ENCODE results near the gene S100A9.

DNA sequence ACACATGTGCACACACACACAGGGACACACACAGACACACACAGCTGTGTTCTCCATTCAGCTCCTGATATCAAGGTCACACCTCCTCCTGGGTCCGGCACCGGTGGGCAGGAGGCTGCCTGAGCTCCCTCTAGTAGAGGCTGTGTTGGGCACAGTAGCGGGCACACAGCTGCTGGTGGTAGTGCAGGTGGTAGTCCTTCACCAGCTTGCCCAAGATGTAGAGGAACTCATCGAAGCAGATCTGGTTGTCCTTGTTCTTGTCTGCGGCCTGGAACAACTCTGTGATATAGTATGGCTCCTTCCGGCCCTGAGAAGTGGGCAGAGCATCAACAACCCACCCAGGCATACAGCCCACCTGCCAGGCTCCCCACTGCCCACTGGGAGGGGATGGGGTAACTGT, 38.8 kb downstream of the S100A9 start:
- TF ChIP-seq EZH2 (IDR thresholded peaks at IDR 0.05; ENCODE audit: borderline replicate concordance) (no peak), EZH2phosphoT487 (IDR thresholded peaks at IDR 0.05; ENCODE audit: low read depth, severe bottlenecking, unreplicated experiment) (no peak)
- TF ChIP-seq, protein P1, sequence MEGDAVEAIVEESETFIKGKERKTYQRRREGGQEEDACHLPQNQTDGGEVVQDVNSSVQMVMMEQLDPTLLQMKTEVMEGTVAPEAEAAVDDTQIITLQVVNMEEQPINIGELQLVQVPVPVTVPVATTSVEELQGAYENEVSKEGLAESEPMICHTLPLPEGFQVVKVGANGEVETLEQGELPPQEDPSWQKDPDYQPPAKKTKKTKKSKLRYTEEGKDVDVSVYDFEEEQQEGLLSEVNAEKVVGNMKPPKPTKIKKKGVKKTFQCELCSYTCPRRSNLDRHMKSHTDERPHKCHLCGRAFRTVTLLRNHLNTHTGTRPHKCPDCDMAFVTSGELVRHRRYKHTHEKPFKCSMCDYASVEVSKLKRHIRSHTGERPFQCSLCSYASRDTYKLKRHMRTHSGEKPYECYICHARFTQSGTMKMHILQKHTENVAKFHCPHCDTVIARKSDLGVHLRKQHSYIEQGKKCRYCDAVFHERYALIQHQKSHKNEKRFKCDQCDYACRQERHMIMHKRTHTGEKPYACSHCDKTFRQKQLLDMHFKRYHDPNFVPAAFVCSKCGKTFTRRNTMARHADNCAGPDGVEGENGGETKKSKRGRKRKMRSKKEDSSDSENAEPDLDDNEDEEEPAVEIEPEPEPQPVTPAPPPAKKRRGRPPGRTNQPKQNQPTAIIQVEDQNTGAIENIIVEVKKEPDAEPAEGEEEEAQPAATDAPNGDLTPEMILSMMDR (IDR thresholded peaks at IDR 0.05; ENCODE audit: poor library complexity): no peak
